Fibroblast of the aortic adventitia (primary cell): ENCODE measurements around the gene PPM1H. TPM values are rescaled to one million over a fixed set of nuclear protein-coding genes. Genes with fewer than 3 reads are reported as not detected.

Experiments used
- DNase-seq: peaks from one replicate; pipeline ENCODE4 v3.0.0-alpha.2; 2010; ENCODE audit warnings: low read depth
- H3K4me3 ChIP-seq: 2 replicates; pipeline ENCODE4 v1.5.1; 2011; ENCODE audit warnings: low read depth, mild to moderate bottlenecking, control low read depth, low read length, moderate library complexity
- CTCF ChIP-seq: IDR thresholded peaks from 2 replicates; pipeline ENCODE4 v1.5.1; 2011; ENCODE audit warnings: mild to moderate bottlenecking, low read length, control low read depth, inconsistent platforms; ENCODE audit not compliant: insufficient read depth
- total RNA-seq: library from RNA; depleted of rRNA; stranded (reverse); fragments of >200 nt; gene quantifications from 2 replicates; pipeline ENCODE4 v1.2.3, GENCODE V29; 2012; ENCODE audit warnings: low replicate concordance

Gene PPM1H
- total RNA-seq, 1 donor, result 1.3 TPM

DNA sequence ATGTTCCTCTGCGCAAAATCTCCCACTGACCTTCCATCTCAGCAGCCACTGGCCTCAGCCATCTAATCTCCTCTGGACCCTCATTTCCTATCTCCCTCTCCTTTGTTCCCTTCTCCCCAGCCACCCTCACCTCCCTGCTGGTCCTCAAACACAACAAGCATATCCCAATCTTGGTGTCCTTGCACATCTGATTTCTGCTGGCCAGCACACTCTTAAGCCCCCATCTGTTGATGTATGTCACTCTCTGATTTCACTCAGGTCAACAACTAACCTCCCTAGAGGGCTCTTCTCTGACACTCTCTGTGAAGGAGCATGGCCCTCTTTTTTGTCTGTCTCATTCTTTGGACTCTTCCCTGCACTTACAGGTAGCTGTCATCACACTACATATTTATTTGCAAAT is 25.6 kb downstream of the PPM1H start:
- no peak for DNase-seq
- TF ChIP-seq CTCF, result no peak
- no peak overlapping the region for H3K4me3 ChIP-seq

DNA sequence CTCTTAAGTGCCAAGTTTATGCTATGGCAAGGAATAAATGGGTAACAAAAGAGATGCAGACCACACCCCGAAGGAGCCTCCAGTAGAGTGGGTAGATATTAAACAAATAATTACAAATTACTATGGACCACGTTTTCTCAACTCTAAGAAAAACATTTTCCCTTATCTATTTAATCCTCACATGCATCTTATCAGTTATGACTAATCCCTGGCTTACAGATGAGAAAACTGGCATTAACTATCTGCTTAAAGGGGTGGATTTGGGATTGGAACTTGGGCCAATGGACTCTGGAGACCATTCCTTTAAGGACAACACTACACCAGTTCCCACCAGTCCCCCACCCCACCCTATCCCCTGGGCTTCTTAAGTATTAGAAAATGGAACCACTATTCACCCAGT is 26.3 kb downstream of the PPM1H start:
- TF ChIP-seq CTCF, result no peak
- DNase-seq, result no peak

GRCh38 chr12:62907561-62907960 is 27.4 kb downstream of the PPM1H start:
- DNase-seq, result no peak
- no peak overlapping the region for H3K4me3 ChIP-seq
- no peak for TF ChIP-seq CTCF

More for the DNA sequence above, 26.3 kb downstream of the PPM1H start:
- no peak overlapping the region for H3K4me3 ChIP-seq

GRCh38 chr12:62907078-62907477 is 27.9 kb downstream of the PPM1H start:
- TF ChIP-seq CTCF, result no peak
- DNase-seq, result no peak
- H3K4me3 ChIP-seq, result no peak overlapping the region

GRCh38 chr12:62903151-62903550 is 31.8 kb downstream of the PPM1H start:
- TF ChIP-seq CTCF, result no peak
- no peak for DNase-seq
- no peak overlapping the region for H3K4me3 ChIP-seq

DNA sequence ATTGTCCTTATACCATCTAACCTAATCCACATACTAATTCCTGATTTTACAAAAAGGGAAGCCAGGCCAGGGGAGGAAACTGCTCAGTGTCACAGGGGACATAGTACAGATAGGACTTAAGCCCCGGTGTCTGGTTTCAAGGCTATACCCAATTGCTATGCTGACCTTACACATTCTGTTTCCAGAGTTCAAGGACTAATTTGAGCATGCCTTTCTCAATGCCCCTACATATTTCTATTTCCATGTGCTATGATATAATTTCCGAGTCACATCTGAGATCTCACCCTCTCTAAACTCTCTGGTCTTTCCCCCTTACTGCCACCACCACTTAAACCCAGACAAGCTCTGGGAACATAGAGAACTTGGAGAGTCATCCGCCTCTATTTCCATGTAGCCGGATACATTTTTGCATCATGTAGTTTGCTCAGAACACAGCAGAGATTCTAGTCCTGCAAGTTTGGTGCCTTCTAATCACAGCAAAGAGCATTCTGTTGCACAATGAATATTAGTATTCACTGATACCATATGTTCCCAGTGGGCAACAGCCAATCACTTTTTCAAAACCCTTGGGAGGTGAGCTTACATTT is 34.2 kb downstream of the PPM1H start:
- peak; percentile 5 for DNase-seq
- no peak for TF ChIP-seq CTCF
- no peak overlapping the region for H3K4me3 ChIP-seq

DNA sequence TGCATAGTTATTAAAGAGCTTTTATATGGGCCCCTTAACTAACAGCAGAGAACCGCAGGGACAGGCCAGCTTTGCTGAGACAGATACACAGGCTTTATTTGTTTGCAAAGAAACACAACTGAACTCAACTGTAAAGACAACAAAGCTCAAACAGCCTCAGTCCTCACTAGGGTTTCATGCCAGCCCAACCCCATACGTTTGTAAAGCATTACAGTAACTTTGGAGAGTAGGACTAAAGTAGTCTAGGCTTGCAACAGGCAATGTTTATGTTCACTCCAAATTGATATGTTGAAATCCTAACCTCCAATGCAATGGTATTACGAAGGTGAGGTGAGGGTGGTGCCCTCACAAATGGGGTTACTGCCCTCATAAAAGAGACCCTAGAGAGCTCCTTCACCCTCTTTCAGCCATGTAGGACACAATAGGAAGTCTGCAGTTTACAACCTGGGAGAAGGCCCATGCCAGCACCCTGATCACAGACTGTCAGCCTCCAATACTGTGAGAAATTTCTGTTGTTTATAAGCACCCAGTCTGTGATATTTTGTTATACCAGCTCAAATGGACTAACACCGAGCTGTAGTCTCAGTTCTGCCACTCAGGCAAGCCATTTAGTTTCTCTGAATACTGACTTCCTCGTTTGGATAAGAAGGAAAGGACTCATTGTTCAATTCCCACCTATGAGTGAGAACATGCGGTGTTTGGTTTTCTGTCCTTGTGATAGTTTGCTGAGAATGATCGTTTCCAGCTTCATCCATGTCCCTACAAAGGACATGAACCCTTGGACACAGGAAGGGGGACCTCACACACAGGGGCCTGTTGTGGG is 35.2 kb downstream of the PPM1H start:
- no peak for TF ChIP-seq CTCF
- no peak overlapping the region for H3K4me3 ChIP-seq
- DNase-seq, result no peak
